Small intestine (tissue), 16 donors: ENCODE data around the gene CLDN12. TPM values are rescaled to one million over a fixed set of nuclear protein-coding genes. Genes with fewer than 3 reads are reported as not detected.

Source experiments
- DNase-seq, 2 donors: peaks; one replicate each; pipeline versions ENCODE4 v3.0.0 to v3.0.0-alpha.2; 2013
- FAIRE-seq: peaks from 2 replicates; lab custom pipeline; 2012; peaks lifted over from hg19 to GRCh38; lab: Jason Lieb, UNC
- H3K27ac ChIP-seq, 3 donors: one replicate each; pipeline ENCODE4 v1.5.1; 2013; ENCODE audit warnings: low read length in 2 of 3, mild to moderate bottlenecking in 2 of 3, control low read depth in 1 of 3, inconsistent platforms in 1 of 3, low read depth in 1 of 3, moderate library complexity in 1 of 3
- H3K27me3 ChIP-seq, 3 donors: one replicate each; pipeline ENCODE4 v1.6.1; 2013; ENCODE audit warnings: low read length in 3 of 3, inconsistent platforms in 1 of 3; ENCODE audit not compliant: control insufficient read depth in 3 of 3, insufficient read depth in 3 of 3
- H3K36me3 ChIP-seq, 3 donors: one replicate each; pipeline ENCODE4 v1.6.1; 2013; ENCODE audit warnings: low read length in 3 of 3, inconsistent platforms in 1 of 3, low read depth in 1 of 3, mild to moderate bottlenecking in 1 of 3, moderate library complexity in 1 of 3; ENCODE audit not compliant: control insufficient read depth in 3 of 3, insufficient read depth in 2 of 3
- H3K4me1 ChIP-seq, 3 donors: one replicate each; pipeline ENCODE4 v1.6.1; 2013; ENCODE audit warnings: low read length in 2 of 3, inconsistent platforms in 1 of 3, low read depth in 1 of 3, mild to moderate bottlenecking in 1 of 3, moderate library complexity in 1 of 3; ENCODE audit not compliant: control insufficient read depth in 3 of 3, insufficient read depth in 2 of 3
- H3K4me3 ChIP-seq, 3 donors: one replicate each; pipeline ENCODE4 v1.5.1; 2013; ENCODE audit warnings: low read length in 3 of 3, control low read depth in 1 of 3, inconsistent platforms in 1 of 3, low read depth in 1 of 3, mild to moderate bottlenecking in 1 of 3, moderate library complexity in 1 of 3
- H3K9me3 ChIP-seq, 2 donors: one replicate each; pipeline ENCODE4 v1.6.1; 2013; ENCODE audit warnings: low read depth in 1 of 2, low read length in 1 of 2; ENCODE audit not compliant: control insufficient read depth in 2 of 2, insufficient read depth in 1 of 2
- WGBS, 3 donors: extraction: QIAGEN DNeasy Blood & Tissue Kit; methylation state at CpG; one replicate each; pipeline ENCODE4 v1.1.7; 2013; 5-methylcytosine and 5-hydroxymethylcytosine counted together
- long read RNA-seq, 10 donors: transcript quantifications; one replicate each; lab custom pipeline, GENCODE V29; 2026
- polyA plus RNA-seq, 4 donors: library from polyadenylated mRNA; stranded (reverse) in 3 of 4; unstranded in 1 of 4; fragments of 200-250 nt in 3 of 4; fragments of 120-200 nt in 1 of 4; gene quantifications; one replicate each; pipeline versions ENCODE4 v1.2.1 to v1.2.3, GENCODE V29; 2013
- donor health status: healthy with polysubstance abuse.
- donor health status: control.
- donor health status: control.
- donor health status: Bipolar disorder and iron deficiency.
- donor health status: healthy.

Gene CLDN12
- 10 to 100 TPM in 3 of 4 donors, 1 to 10 TPM in 1; 9.7 to 39.9 (median 22.0) TPM for polyA plus RNA-seq
- long read RNA-seq, donor 1, transcript CLDN12-201 (3 exons, 3,565 nt): major isoform, 16 of 21 reads
- long read RNA-seq, donor 1, partial matches to known transcripts: 0 of 21 reads
- long read RNA-seq, donor 1, other reads (novel, unspliced or antisense): 0 of 21 reads
- long read RNA-seq, donor 2, transcript CLDN12-201 (3 exons, 3,565 nt): major isoform, 7 of 7 reads
- long read RNA-seq, donor 2, partial matches to known transcripts: 0 of 7 reads
- long read RNA-seq, donor 2, other reads (novel, unspliced or antisense): 0 of 7 reads
- long read RNA-seq, donor 3, transcript CLDN12-201 (3 exons, 3,565 nt): major isoform, 5 of 17 reads
- long read RNA-seq, donor 3, partial matches to known transcripts: 11 of 17 reads
- long read RNA-seq, donor 3, other reads (novel, unspliced or antisense): 0 of 17 reads
- long read RNA-seq, donor 4: 0 reads
- long read RNA-seq, donor 5, partial matches to known transcripts: 0 of 2 reads
- long read RNA-seq, donor 5, other reads (novel, unspliced or antisense): 0 of 2 reads
- long read RNA-seq, donor 6, transcript CLDN12-201 (3 exons, 3,565 nt): major isoform, 6 of 6 reads
- long read RNA-seq, donor 6, partial matches to known transcripts: 0 of 6 reads
- long read RNA-seq, donor 6, other reads (novel, unspliced or antisense): 0 of 6 reads
- long read RNA-seq, donor 7, partial matches to known transcripts: 0 of 6 reads
- long read RNA-seq, donor 7, other reads (novel, unspliced or antisense): 0 of 6 reads
- long read RNA-seq, donor 8, partial matches to known transcripts: 0 of 1 reads
- long read RNA-seq, donor 8, other reads (novel, unspliced or antisense): 0 of 1 reads
- long read RNA-seq, donor 9, partial matches to known transcripts: 0 of 2 reads
- long read RNA-seq, donor 9, other reads (novel, unspliced or antisense): 0 of 2 reads
- long read RNA-seq, donor 10, transcript CLDN12-201 (3 exons, 3,565 nt): major isoform, 11 of 29 reads
- long read RNA-seq, donor 10, partial matches to known transcripts: 12 of 29 reads
- long read RNA-seq, donor 10, other reads (novel, unspliced or antisense): 0 of 29 reads

DNA sequence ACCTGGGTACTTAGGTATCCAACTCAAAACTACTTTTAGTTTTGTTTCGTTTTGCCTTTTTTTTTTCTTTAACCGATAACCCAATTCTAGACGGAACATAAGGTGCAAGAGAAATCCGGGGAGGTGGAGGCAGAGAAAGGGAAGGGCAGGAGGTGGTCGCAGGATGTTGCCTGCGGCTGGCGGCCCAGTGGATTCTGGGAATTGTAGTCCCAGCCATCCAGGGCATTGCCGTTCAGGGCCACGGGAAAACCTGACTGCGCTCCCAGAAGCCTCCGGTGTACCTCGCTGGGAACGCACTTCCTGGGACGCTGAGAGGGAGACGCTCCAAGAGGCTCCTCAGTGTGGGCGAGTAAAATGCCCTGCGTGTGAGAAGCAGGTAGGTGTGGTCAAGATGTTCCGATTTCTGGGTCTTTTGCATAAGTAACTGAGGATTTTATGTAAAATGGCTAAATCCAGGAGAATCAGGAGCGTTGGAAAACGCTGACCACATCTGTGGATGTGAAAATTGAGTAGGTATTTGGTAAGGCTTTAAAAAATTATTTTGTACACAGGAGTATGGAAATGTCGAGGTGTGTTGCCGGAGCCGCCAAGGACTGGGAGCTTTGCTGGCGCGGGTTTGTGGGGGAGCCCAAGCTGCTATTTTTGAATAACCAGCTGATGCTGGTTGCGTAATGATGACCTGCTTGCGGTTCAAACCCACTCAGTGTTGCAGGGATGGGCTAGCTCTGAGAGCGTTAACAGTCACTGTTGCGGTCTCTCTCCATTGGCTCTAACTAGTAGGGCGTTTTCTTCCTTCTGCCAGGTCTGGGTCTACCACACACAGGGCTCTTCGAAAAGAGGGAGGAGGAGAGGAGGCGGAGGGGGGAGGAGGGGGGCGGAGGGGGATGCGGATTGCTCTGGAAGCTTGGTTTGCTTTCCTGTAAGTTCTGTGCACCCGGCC, at the start of gene CLDN12:
CLDN12 (plus strand) TSS at position 288 of the 940 bp plus-strand sequence. CDS start 9,216 bp downstream, outside the sequence.
- H3K36me3 ChIP-seq: peaks cover 3 to 9% (median 5%) of the 10 kb centered on the region in 3 donors
- 0 to 1% (median 1%) methylated on average over 33 to 35 of the region's 35 CpGs for WGBS, 3 donors
- FAIRE-seq (no peak), DNase-seq (peak; percentile 92 to 93)
- H3K27ac ChIP-seq: peak within 1 kb of the TSS; percentile 66 to 91 (median 87)
- no peaks in the 10 kb centered on the region for H3K27me3 ChIP-seq
- peaks cover 0 to 4% (median 0%) of the 10 kb centered on the region in 3 donors for H3K4me1 ChIP-seq
- H3K9me3 ChIP-seq: peaks cover 0 to 3% of the 10 kb centered on the region in 2 donors
- peak within 1 kb of the TSS; percentile 47 to 88 (median 61) for H3K4me3 ChIP-seq

DNA sequence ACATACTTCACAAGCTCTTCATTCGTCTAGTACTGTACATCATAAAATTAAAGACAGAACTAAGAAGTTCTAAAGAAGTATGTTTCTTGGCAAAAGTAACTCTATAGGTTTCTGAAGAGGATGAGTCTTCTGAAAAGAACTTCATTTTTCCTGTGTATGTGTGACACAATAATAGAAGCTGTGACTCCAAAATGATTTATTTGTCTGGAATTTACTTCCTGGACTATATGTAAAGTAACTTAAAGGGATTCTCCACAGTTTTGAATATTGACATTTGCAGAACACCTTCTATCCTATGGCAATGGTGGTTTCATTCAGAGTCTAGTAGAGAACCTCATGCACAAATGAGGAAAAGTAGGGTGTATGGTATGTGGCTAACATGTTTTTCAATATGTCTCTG, 19.8 kb upstream of the CLDN12 start:
- 86 to 88% (median 87%) methylated on average over 1 of the region's 1 CpG for WGBS, 3 donors
- Histone ChIP-seq H3K4me3 (no peak overlapping the region), H3K27me3 (no peaks in the 10 kb centered on the region), H3K4me1 (no peaks in the 10 kb centered on the region), H3K9me3 (no peaks in the 10 kb centered on the region), H3K27ac (no peak overlapping the region), H3K36me3 (peaks cover 8 to 17% (median 11%) of the 10 kb centered on the region in 3 donors)
- no peak for DNase-seq
- FAIRE-seq: no peak

DNA sequence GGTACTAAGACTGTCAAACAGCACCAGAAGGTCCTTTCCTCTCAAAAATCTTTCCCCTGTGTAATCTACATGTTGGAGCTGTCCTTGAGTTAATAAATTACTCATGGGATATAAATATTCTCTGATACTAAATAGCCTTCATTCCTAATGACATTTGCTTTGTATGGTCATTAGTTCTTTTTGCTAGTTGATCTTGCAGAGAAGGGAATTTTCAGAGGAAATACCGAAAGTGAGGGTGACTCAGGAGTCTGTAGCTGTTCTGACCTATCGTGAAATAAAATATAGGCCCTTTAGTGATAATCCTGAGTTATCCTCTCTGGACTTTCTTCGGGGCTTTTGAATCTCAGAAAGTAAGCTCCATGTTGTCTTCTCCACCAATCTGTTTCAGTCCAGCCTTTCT, 19.4 kb upstream of the CLDN12 start:
- peaks cover 8 to 12% (median 11%) of the 10 kb centered on the region in 3 donors for H3K36me3 ChIP-seq
- no peaks in the 10 kb centered on the region for H3K4me1 ChIP-seq
- no peaks in the 10 kb centered on the region for H3K9me3 ChIP-seq
- no peak overlapping the region for H3K4me3 ChIP-seq
- DNase-seq (no peak), FAIRE-seq (no peak)
- no peak overlapping the region for H3K27ac ChIP-seq
- no peaks in the 10 kb centered on the region for H3K27me3 ChIP-seq
- WGBS, 3 donors: 91 to 94% (median 93%) methylated on average over 3 of the region's 3 CpGs

DNA sequence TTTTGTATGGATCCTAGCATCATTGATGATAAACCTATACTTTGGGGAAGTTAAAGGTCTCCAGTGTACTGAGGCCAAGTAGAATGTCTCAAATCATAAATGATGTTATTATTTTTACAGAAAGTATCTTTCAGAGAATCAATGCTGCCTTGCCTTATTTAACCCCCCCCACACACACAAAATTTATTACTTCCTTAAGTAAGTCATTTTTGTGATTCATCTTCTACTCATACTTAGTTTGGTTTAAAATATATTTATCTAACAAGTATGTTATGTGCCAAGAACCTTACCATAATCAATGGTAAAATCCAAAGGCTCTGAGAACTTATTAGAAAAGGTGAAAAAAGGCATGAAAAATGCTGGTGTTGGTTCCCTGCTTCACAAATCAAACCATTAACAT, 18.8 kb upstream of the CLDN12 start:
- Histone ChIP-seq H3K27me3 (no peaks in the 10 kb centered on the region), H3K4me1 (no peaks in the 10 kb centered on the region), H3K9me3 (no peaks in the 10 kb centered on the region), H3K27ac (no peak overlapping the region), H3K4me3 (no peak overlapping the region), H3K36me3 (peaks cover 5 to 12% (median 8%) of the 10 kb centered on the region in 3 donors)
- FAIRE-seq (no peak), DNase-seq (no peak)

DNA sequence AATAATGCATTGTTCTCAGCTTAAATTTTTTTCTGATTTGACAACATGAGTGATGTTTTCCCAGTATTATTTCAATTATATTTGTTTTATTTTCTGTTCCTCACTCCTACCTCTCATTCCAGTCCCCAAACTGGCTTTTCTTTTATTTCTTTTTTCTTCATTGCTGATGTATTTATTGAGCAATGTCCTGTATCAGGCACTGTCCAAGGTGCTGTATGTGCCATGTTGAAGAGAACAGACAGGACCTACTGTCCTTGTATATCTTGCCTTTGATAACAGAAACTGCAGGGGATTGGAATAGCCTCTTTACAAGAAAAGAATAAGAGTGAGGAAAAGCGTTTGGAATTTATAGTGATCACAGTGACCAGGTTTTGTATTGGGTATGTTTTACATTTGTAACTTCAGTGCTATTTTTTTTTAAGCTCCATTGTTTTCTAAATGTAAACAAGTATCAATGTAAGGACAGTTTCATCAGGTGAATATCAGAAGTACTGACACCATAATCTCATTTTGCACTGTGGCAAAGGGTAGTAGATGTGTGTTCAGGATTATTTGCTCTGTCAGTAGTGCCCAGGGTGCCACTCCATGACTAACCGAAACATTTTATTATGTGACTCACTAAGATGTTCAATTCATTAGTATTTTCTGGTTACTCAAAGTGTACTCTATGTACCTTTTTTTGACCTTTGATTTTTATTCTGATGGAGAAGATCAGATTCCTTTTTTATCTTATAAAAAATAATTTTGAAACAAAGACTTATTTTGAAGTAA, 15.6 kb upstream of the CLDN12 start:
- Histone ChIP-seq H3K36me3 (peaks cover 3 to 8% (median 8%) of the 10 kb centered on the region in 3 donors), H3K4me1 (no peaks in the 10 kb centered on the region), H3K27ac (no peak overlapping the region), H3K9me3 (peaks cover 0 to 2% of the 10 kb centered on the region in 2 donors), H3K4me3 (no peak overlapping the region), H3K27me3 (no peaks in the 10 kb centered on the region)
- FAIRE-seq (no peak), DNase-seq (no peak)
- 81 to 93% (median 88%) methylated on average over 2 of the region's 2 CpGs for WGBS, 3 donors

DNA sequence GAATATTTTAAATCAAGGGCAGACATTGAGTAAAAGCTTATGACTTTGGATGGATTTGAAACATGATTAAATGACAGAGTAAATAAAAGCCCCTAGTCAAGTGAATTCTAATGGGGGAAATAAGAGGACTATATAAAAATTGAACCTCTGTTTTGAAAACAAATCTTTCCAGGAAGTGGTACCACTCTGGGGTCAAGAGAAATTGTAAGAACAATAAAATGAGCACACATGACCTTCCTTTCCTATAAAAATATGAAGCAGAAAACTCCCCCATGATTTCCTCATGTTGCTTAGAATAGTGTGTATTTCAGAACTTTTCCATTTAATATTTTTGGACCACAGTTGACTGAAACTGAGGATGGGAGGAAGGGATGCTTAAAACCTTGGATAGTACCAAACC, 12.3 kb upstream of the CLDN12 start:
- DNase-seq (no peak), FAIRE-seq (no peak)
- H3K27me3 ChIP-seq: no peaks in the 10 kb centered on the region
- H3K9me3 ChIP-seq: peaks cover 0 to 2% of the 10 kb centered on the region in 2 donors
- H3K36me3 ChIP-seq: peaks cover 0 to 3% (median 0%) of the 10 kb centered on the region in 3 donors
- no peaks in the 10 kb centered on the region for H3K4me1 ChIP-seq
- H3K4me3 ChIP-seq: no peak overlapping the region
- no peak overlapping the region for H3K27ac ChIP-seq

DNA sequence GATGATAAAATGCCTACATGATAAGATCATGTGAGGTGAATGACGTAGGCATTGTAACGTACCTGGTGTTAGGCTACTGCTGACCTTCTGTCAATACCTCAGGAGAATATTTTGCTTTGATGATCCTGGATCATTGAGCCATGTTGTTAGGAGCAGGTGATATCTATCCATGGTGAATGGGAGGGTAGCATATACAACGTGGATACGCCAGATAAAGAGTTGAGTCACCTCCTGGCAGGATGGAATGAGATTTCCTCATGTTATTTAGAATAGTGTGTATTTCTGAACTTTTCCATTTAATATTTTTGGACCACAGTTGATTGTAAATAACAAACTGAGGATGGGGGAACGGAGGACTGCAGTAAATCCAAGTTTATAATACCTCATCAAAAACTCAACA, 11.8 kb upstream of the CLDN12 start:
- peaks cover 0 to 5% of the 10 kb centered on the region in 2 donors for H3K9me3 ChIP-seq
- FAIRE-seq (no peak), DNase-seq (no peak)
- WGBS, 3 donors: 83 to 84% (median 84%) methylated on average over 5 of the region's 5 CpGs
- no peak overlapping the region for H3K4me3 ChIP-seq
- peaks cover 0 to under 1% (median 0%) of the 10 kb centered on the region in 3 donors for H3K36me3 ChIP-seq
- H3K4me1 ChIP-seq: no peaks in the 10 kb centered on the region
- H3K27ac ChIP-seq: no peak overlapping the region
- H3K27me3 ChIP-seq: no peaks in the 10 kb centered on the region
